ENCODE measurements around the gene TBRG4. TPM values are rescaled to one million over a fixed set of nuclear protein-coding genes. Genes with fewer than 3 reads are reported as not detected.

TBRG4 gene
- total RNA-seq, 1 donor from 2014 or later, result 71.2 TPM

DNA sequence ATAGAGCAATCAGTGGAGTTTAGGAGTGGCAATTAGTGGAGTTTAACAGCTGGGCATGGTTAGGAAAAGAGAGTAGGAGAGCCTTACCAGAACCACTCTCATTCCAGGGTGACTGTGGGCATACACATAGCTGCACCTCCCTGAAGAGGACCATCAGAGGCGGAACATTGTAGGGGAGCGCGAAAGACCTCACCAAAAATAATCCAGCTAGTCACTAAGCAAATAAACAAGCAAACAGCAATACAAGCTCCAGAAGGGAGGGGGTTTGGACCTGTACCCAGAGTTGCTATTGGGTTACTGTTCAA lies 18.6 kb downstream of the TBRG4 start:
- intact Hi-C loops (cut with DNase I), result no loop called here
- DNase-seq (ENCODE audit: extremely low spot score in 2 of 2), result no peak
- Histone ChIP-seq H3K9me3 (no peaks in the 10 kb centered on the region), H3K4me3 (no peak overlapping the region), H3K36me3 (no peaks in the 10 kb centered on the region), H3K27ac (no peak overlapping the region), H3K4me1 (peaks cover 17% of the 10 kb centered on the region), H3K27me3 (no peaks in the 10 kb centered on the region)
- TF ChIP-seq POLR2A (IDR thresholded peaks at IDR 0.05) (no peak), CTCF (IDR thresholded peaks at IDR 0.05) (no peak), POLR2AphosphoS5 (IDR thresholded peaks at IDR 0.05; ENCODE audit: insufficient read depth in 1 of 2, low read depth in 1 of 2) (no peak)

DNA sequence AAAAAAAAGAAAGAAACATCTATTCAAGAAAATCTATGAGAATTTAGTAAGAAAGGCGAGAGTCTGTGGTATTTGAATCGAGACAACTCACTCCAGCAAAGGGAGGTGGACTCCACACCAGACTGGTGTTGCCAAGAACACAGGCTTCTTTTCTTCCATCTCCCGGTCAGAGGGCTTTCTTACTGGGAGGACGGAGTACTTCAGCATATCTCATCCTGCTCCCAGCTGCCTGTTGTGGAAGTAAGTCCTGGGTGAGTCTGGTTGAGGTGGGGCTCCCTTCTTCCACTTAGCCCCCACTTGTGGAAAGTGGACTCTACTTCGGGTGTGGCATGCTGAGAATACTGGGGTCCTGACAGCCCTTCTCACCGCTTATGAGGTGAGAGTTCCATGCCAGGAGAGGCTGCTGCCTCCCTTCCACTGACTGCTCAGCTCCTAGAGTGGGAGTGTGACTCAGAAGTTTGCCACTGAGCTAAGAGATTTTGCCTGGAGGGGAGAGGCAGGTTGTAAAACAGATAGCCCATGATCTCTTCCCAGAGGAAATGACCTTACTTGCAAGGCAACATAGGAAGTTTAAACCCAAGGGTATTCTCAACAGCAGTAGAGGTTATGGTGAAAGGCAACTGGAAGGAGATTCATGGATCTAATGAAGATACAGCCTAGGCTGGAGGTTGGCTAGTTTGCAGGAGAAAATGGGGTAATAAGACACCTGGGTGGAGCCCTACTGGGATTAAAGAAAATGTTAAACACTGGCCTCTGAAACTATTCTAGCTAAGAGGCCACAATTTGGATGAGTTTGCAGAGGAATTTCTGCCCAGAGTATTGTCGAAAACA lies 19.2 kb downstream of the TBRG4 start:
- Histone ChIP-seq H3K27me3 (no peaks in the 10 kb centered on the region), H3K4me3 (no peak overlapping the region), H3K4me1 (peaks cover 21% of the 10 kb centered on the region), H3K9me3 (no peaks in the 10 kb centered on the region), H3K36me3 (no peaks in the 10 kb centered on the region), H3K27ac (no peak overlapping the region)
- TF ChIP-seq CTCF (IDR thresholded peaks at IDR 0.05) (no peak), POLR2AphosphoS5 (IDR thresholded peaks at IDR 0.05; ENCODE audit: insufficient read depth in 1 of 2, low read depth in 1 of 2) (no peak), POLR2A (IDR thresholded peaks at IDR 0.05) (no peak)
- DNase-seq (ENCODE audit: extremely low spot score in 2 of 2), result no peak
- intact Hi-C loops (cut with DNase I), result no loop called here

DNA sequence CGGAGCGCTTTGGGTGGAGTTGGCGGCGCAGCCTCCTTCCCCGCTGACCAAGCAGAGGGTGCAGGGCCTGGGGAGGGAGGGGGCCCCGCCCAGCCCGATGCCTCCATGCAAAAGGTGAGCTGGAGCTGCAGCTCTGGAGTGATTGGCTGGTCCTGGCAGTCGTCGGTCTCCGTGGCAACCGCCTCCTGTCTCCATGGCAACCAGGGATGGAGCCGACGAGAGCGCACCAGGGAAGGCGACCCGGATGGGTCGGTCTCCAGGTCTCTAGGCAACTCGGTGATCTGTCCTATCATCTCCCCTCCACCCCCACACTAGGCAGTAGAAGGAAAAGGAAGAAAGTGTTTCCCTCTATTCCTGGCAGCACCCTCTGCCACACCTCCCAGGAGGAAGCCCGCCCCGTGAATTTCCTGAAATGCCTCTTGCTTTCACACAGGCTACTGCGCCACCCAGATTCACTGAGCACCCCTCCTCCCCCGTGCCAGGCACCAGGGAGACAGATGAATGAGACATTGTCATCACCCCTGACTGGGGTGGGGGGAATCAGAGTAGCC lies 22.1 kb downstream of the TBRG4 start:
- intact Hi-C loops (cut with DNase I), result no loop called here
- Histone ChIP-seq H3K27ac (peak overlapping the region; percentile 82), H3K36me3 (no peaks in the 10 kb centered on the region), H3K27me3 (no peaks in the 10 kb centered on the region), H3K4me3 (peak overlapping the region; percentile 60 to 63), H3K4me1 (peaks cover 21% of the 10 kb centered on the region), H3K9me3 (no peaks in the 10 kb centered on the region)
- no peak for TF ChIP-seq POLR2A (IDR thresholded peaks at IDR 0.05)
- peak in 1 of 2 donors; percentile 24 for TF ChIP-seq POLR2AphosphoS5 (IDR thresholded peaks at IDR 0.05; ENCODE audit: insufficient read depth in 1 of 2, low read depth in 1 of 2)
- TF ChIP-seq CTCF (IDR thresholded peaks at IDR 0.05), result no peak
- DNase-seq (ENCODE audit: extremely low spot score in 2 of 2), result no peak

- Histone ChIP-seq H3K4me3 (peak within 1 kb of the TSS; percentile 60 to 63), H3K27ac (peak within 1 kb of the TSS; percentile 82), H3K27me3 (no peaks in the 10 kb centered on the region), H3K9me3 (no peaks in the 10 kb centered on the region), H3K4me1 (peaks cover 21% of the 10 kb centered on the region), H3K36me3 (no peaks in the 10 kb centered on the region)
- intact Hi-C loops (cut with DNase I), result no loop called here
- TF ChIP-seq POLR2AphosphoS5 (IDR thresholded peaks at IDR 0.05; ENCODE audit: insufficient read depth in 1 of 2, low read depth in 1 of 2) (no peak), CTCF (IDR thresholded peaks at IDR 0.05) (no peak), POLR2A (IDR thresholded peaks at IDR 0.05) (peak in 1 of 2 donors; percentile 30)
- no peak for DNase-seq (ENCODE audit: extremely low spot score in 2 of 2)
Observed at GRCh38 chr7:45088821-45089340, 22.6 kb downstream of the TBRG4 start, which contains the start of gene NACAD. NACAD (minus strand) TSS chr7:45088969; CDS start chr7:45088894, 75 bp downstream.

All from vagina (tissue), 2 donors.